Smooth muscle cell (in vitro differentiated cells): ENCODE results near the gene PCSK7. TPM values are rescaled to one million over a fixed set of nuclear protein-coding genes. Genes with fewer than 3 reads are reported as not detected.
A peak's percentile ranks its signal among the peaks of the same experiment; 100 is the strongest.

Experiments used
- DNase-seq: peaks from one replicate; lab custom pipeline; 2025; ENCODE audit not compliant: unreplicated experiment; lab: John Stamatoyannopoulos, UW
- H2AFZ ChIP-seq: fragments of 200-600 bp; sonication (generic); 2 replicates; pipeline ENCODE4 v1.6.0; 2016; ENCODE audit warnings: antibody characterized with exemption, low read depth, mild to moderate bottlenecking
- H3F3A ChIP-seq: fragments of 200-600 bp; sonication (generic); 2 replicates; pipeline ENCODE4 v1.6.0; 2017; ENCODE audit warnings: antibody characterized with exemption, low read depth
- H3K27ac ChIP-seq: fragments of 200-600 bp; sonication (generic); 2 replicates; pipeline ENCODE4 v1.5.1; 2016; ENCODE audit warnings: low read depth, mild to moderate bottlenecking
- H3K27me3 ChIP-seq: fragments of 200-600 bp; sonication (generic); 2 replicates; pipeline ENCODE4 v1.6.1; 2016; ENCODE audit warnings: low read depth, mild to moderate bottlenecking
- H3K36me3 ChIP-seq: fragments of 200-600 bp; sonication (generic); 2 replicates; pipeline ENCODE4 v1.5.1; 2016; ENCODE audit warnings: low read depth
- H3K4me1 ChIP-seq: fragments of 200-600 bp; sonication (generic); 2 replicates; pipeline ENCODE4 v1.5.1; 2016; ENCODE audit warnings: low read depth
- H3K4me2 ChIP-seq: fragments of 200-600 bp; sonication (generic); 2 replicates; pipeline ENCODE4 v1.6.0; 2016; ENCODE audit warnings: mild to moderate bottlenecking
- H3K4me3 ChIP-seq: fragments of 200-600 bp; sonication (generic); 2 replicates; pipeline ENCODE4 v1.5.1; 2016; ENCODE audit warnings: mild to moderate bottlenecking
- H3K79me2 ChIP-seq: fragments of 200-600 bp; sonication (generic); 2 replicates; pipeline ENCODE4 v1.6.0; 2016; ENCODE audit warnings: low read depth, mild to moderate bottlenecking
- H3K9ac ChIP-seq: fragments of 200-600 bp; sonication (generic); 2 replicates; pipeline ENCODE4 v1.6.0; 2016; ENCODE audit warnings: low read depth
- H3K9me3 ChIP-seq: fragments of 200-600 bp; sonication (generic); replicated peaks from 2 replicates; pipeline ENCODE4 v1.5.1; 2016; ENCODE audit warnings: low read depth
- H4K20me1 ChIP-seq: fragments of 200-600 bp; sonication (generic); 2 replicates; pipeline ENCODE4 v1.6.0; 2016; ENCODE audit warnings: low read depth
- CTCF ChIP-seq: fragments of 200-600 bp; sonication (generic); IDR thresholded peaks from 2 replicates; pipeline ENCODE4 v1.5.1; 2017; ENCODE audit warnings: borderline replicate concordance, mild to moderate bottlenecking, antibody characterized with exemption; ENCODE audit not compliant: insufficient read depth, poor library complexity, severe bottlenecking
- WGBS: methylation state at CpG from one replicate; pipeline ENCODE4 v1.1.7; 2016; ENCODE audit warnings: low lambda C conversion rate; 5-methylcytosine and 5-hydroxymethylcytosine counted together
- polyA plus RNA-seq: library from polyadenylated mRNA; unstranded; fragments of >200 nt; fragmentation: Nextera tagmentation; extraction: Ambion mirVana; gene quantifications from 2 replicates; pipeline ENCODE4 v1.2.1, GENCODE V29; 2016
- total RNA-seq: library from RNA; depleted of rRNA; stranded (reverse); fragments of >200 nt; gene quantifications from 2 replicates; pipeline ENCODE4 v1.2.3, GENCODE V29; 2014

PCSK7 gene
- total and polyA plus RNA-seq, 2 experiments from 2014 or later, result 20.8 to 23.5 TPM

GRCh38 chr11:117249571-117249970 is 17.7 kb upstream of the PCSK7 start:
- Histone ChIP-seq H3K79me2 (no peaks in the 10 kb centered on the region), H3K4me3 (no peak overlapping the region), H3K27me3 (no peaks in the 10 kb centered on the region), H3K27ac (no peak overlapping the region), H2AFZ (no peak overlapping the region), H3K4me1 (no peaks in the 10 kb centered on the region), H3K36me3 (no peaks in the 10 kb centered on the region), H3K9ac (no peak overlapping the region), H3K9me3 (no peaks in the 10 kb centered on the region), H3F3A (no peaks in the 10 kb centered on the region), H3K4me2 (no peak overlapping the region), H4K20me1 (no peaks in the 10 kb centered on the region)
- no peak for DNase-seq
- TF ChIP-seq CTCF, result no peak
- WGBS, result 93% methylated on average over 4 of the region's 4 CpGs

GRCh38 chr11:117248341-117248740 is 16.5 kb upstream of the PCSK7 start:
- H3K4me2 ChIP-seq, result no peak overlapping the region
- WGBS, result 96% methylated on average over 4 of the region's 4 CpGs
- no peak overlapping the region for H3K4me3 ChIP-seq
- H3K27me3 ChIP-seq, result no peaks in the 10 kb centered on the region
- no peaks in the 10 kb centered on the region for H3K4me1 ChIP-seq
- no peaks in the 10 kb centered on the region for H3K36me3 ChIP-seq
- no peak for DNase-seq
- no peak overlapping the region for H3K9ac ChIP-seq
- H4K20me1 ChIP-seq, result no peaks in the 10 kb centered on the region
- H3K79me2 ChIP-seq, result no peaks in the 10 kb centered on the region
- H3K9me3 ChIP-seq, result no peaks in the 10 kb centered on the region
- no peaks in the 10 kb centered on the region for H3F3A ChIP-seq
- H3K27ac ChIP-seq, result no peak overlapping the region
- no peak for TF ChIP-seq CTCF
- H2AFZ ChIP-seq, result no peak overlapping the region

- WGBS, result 27% methylated on average over 6 of the region's 6 CpGs
- H3K27me3 ChIP-seq, result no peaks in the 10 kb centered on the region
- no peaks in the 10 kb centered on the region for H3K9me3 ChIP-seq
- peak; percentile 23 for TF ChIP-seq CTCF
- DNase-seq, result no peak
- no peak overlapping the region for H2AFZ ChIP-seq
- no peaks in the 10 kb centered on the region for H4K20me1 ChIP-seq
- no peak overlapping the region for H3K4me3 ChIP-seq
- peak overlapping the region; percentile 54 for H3K4me2 ChIP-seq
- H3K36me3 ChIP-seq, result peaks cover 7% of the 10 kb centered on the region
- H3K79me2 ChIP-seq, result peaks cover 5% of the 10 kb centered on the region
- H3K27ac ChIP-seq, result peak overlapping the region; percentile 97
- H3F3A ChIP-seq, result peaks cover 11% of the 10 kb centered on the region
- peak overlapping the region; percentile 75 for H3K9ac ChIP-seq
- no peaks in the 10 kb centered on the region for H3K4me1 ChIP-seq
These were observed 7.4 kb upstream of the PCSK7 start for GRCh38 chr11:117239295-117239694.

- DNase-seq, result no peak
- Histone ChIP-seq H3K36me3 (peaks cover 7% of the 10 kb centered on the region), H3K9me3 (no peaks in the 10 kb centered on the region), H2AFZ (no peak overlapping the region), H3F3A (peaks cover 11% of the 10 kb centered on the region), H3K4me2 (no peak overlapping the region), H3K4me1 (peaks cover 3% of the 10 kb centered on the region), H3K27me3 (no peaks in the 10 kb centered on the region), H3K79me2 (peaks cover 13% of the 10 kb centered on the region), H3K27ac (peak overlapping the region; percentile 97), H3K9ac (no peak overlapping the region), H3K4me3 (no peak overlapping the region), H4K20me1 (no peaks in the 10 kb centered on the region)
- WGBS, result 97% methylated on average over 5 of the region's 5 CpGs
- TF ChIP-seq CTCF, result no peak
These were observed 6.3 kb upstream of the PCSK7 start for GRCh38 chr11:117238221-117238620.
